GM04503 (cell line): ENCODE results near the gene AMPH.

Experiments used
- DNase-seq: peaks from one replicate; pipeline ENCODE4 v3.0.0-alpha.2; 2012; ENCODE audit warnings: low read depth

AMPH gene

DNA sequence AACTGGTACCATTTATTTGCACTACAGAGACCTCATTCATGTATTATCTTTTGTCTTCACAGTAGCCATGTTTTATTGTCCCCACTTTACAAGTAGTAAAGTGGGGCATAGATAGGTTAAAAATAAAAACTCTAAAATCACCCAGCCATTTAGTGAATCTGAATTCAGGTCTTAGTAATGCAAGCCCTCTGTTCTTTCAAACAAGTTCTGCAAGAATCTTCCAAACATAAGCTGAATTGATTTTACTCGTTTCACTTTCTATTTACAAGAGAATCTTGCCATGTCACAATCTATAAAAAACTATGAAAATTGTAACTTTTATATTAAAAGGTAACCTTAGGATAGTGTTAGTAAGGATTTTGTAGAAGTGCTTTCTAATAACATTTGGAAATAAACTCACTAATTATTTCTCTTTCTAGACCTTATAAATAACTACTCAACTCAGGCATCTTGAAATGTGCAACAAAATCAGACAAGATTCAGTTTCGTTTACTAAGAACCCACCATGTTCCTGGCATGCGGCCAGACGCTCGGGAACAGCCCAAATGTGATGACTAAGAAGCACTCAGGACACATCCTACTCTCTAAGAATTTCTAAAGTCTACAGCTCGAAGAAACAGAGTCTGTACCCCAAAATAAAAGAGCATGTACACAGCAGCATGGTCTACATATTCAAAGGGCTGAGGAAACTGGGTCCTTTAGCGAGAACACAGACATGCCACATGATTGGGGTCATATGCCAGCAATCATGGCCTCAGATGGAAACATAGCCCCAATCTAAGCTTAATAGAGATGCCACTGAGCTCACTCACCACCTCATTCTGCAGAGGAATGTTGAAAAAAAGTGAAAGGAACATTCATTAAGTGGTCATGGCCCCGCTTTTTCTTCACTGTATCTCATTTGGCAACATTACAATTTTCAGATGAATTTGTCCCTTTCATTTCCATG, 167.6 kb downstream of the AMPH start:
- DNase-seq, result no peak

DNA sequence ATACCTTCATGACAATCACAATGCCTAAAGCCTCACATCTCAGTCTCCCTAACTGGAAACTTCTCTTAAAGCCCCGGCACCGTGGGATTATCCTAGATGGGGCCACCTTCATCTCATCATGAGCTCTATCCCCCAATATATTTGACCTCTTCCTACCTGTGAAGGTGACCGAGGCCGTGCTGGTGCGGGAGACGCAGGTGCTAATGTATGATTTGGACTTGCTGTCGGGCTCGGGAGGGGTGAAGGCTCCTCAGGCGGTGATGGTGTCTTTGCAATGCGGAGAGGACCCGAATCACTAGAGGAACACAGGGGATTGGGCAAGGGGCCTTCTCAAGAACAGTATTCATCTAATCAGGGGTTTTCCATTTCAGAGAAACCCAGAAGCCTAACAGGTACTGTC, 168.4 kb downstream of the AMPH start:
- DNase-seq, result no peak

DNA sequence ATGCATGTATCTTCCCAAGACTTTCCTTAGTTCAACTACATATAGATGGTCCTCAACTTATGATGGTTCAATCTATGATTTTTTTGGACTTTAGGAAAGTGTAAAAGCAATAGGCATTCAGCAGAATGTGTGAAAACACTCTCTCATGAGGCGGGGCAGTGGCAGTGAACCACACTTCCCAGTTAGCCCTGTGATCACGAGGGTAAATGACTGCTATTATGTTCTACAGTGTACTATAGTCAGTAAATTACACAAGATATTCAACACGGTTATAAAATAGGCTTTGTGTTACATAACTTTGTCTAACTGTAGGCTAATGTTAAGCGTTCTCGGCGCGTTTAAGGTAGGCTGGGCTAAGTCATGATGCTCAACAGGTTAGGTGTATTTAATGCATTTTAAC, 169.3 kb downstream of the AMPH start:
- no peak for DNase-seq

DNA sequence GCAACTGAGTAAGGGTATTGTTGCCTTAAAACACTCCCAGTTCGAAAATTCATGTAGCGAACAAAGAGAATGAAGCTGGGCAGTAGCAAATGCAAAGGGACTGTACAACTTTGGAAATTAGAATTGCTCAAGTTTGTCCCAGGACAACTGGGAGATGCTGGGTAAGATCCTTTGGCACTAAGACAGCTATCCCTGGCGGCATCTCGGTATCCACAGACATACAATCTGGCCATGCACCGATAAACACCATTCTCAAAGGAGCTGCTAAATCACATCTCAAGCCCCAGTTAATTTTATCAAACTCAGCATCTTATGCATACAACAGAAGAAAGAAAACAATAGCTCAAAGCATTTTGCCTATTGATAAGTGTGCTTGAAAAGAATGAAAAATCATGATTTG, 177.3 kb downstream of the AMPH start:
- DNase-seq, result no peak

DNA sequence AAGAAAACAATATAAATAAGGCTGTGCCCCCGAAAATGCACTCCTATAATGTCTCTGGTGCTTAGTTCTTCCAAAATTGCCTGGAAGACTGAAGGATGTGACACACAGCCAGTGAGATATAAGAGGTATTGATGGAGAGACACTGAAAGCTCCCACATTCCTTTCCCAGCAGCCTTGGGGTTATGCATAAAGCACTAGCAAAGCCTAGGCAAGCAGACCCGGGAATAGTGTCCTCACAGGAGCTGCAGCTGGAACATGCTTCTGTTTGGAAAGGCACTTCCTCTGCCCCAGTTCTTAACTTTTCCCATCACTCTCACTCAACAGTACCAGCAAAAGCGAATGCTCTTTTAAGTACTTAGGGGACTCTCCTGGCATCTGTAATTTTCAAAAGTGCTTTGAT, 178.0 kb downstream of the AMPH start:
- no peak for DNase-seq

DNA sequence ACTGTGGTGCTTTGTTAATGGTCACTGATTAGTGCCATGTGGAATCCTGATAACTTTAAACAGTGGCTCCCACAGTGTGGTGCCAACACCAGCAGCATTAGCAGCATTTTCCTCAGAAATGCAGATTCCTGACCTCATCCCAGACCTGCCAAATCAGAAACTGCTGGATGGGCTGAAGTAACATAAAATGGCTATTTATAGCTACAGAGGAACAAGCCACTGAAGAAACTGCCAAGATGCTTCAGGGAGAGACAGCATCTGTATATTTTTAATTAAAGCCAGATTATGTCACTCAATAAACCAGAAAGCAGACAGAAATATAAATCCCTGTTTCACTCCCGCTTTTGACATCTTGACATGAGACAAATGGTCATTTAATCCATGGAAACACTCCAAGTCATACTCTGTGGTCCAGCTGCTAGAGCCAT, 178.5 kb downstream of the AMPH start:
- DNase-seq, result peak; percentile 70

DNA sequence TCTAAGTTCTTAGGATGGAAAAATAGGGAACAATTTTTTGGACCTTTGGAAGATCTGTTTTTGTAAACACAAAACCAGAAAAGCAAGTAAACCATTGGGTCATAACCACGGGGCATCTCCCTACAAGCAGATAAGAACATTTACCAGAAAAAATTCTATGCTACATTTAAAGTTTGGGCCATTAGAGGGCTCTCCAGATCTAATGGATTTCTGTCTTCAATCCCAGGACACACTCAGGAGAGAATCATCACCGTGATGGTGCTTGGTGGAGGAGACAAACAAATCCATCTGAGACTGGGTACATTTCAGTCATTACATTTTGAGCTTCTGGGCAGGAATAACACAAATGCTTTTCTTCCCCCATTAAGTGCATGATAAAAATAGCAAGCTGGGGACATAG, 179.3 kb downstream of the AMPH start:
- DNase-seq, result no peak

- no peak for DNase-seq
These were observed 182.5 kb downstream of the AMPH start for GRCh38 chr7:38448584-38449234.

GRCh38 chr7:38448054-38448453, 183.1 kb downstream of the AMPH start:
- DNase-seq, result no peak

- DNase-seq, result no peak
These were observed 192.2 kb downstream of the AMPH start for GRCh38 chr7:38438970-38439369.

DNA sequence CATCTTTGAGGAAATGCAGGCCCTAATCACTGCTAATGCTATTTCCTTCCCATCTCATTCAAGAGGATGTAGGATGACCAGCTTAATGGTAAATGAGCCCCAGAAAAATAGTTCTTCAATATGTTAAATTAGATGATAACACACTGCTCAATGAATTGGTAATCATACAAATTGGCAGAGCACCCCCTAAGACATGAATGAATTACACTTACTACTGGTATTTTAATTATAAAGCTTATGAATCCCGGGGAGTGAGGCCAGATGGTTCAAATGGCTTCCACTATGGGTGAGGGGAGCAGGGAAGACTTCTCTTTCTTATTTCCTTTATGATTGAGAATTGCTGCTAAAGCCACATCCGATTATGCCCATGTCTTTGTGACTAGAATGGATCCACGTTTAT, 198.5 kb downstream of the AMPH start:
- no peak for DNase-seq

- DNase-seq, result no peak
These were observed 199.1 kb downstream of the AMPH start for GRCh38 chr7:38432080-38432479.

DNA sequence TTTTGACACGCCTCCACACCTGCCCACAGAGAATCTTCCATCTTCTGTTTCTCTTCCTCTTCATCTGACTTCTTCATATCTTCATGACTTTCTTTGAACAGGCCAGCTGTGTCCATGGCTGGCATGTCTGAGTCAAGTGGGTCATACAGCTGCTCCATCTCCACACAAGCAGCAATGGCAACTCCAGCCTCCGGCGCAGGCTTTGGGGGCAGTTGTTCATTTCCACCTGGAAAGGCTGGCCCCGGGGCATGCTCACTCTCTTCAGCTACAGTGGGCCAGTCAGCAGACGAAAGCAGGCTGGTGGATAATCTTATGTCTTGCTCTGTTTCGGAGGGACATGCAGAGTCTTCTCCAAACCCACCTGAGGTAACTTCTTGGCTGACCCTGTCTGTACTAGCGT, 202.1 kb downstream of the AMPH start:
- no peak for DNase-seq

- DNase-seq, result peak; percentile 32
These were observed 203.1 kb downstream of the AMPH start for GRCh38 chr7:38428041-38428440.

- DNase-seq, result no peak
These were observed 203.8 kb downstream of the AMPH start for GRCh38 chr7:38427279-38427955.

- DNase-seq, result no peak
These were observed 205.7 kb downstream of the AMPH start for GRCh38 chr7:38425509-38425908.

DNA sequence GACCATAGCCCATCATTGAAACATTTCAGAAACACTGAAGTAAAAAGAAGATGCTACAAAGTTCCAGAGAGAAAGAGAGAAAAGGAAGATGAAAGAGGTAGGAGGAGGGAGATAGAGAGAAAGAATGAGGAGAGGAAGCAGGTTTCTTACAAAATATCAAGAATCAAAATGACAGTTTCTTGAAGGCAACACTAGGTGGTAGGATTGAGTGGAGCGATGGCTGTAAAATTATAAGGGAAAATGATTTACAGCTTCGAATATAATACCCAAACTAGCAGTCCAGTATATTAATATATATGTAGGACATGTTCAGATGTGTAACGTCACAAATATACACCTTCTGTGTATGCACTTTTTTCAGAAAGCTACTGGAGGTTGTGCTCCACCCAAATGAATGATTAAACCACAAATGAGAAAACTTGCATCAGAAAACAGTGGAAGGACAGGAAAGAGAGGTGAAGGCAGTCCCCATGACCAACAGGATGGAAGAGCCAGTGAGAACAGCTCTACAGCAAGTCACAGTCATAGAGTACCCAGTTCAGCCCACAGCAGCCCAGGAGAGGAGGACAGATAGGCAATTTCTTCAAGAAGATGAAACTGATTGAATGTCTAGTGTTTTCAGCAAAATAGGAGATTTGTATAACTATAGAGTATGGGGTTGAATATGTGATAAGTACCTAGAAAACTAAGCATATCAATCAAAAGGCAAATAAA, 206.3 kb downstream of the AMPH start:
- DNase-seq, result no peak

GRCh38 chr7:38413784-38414183, 217.4 kb downstream of the AMPH start:
- DNase-seq, result no peak

GRCh38 chr7:38411404-38411803, 219.8 kb downstream of the AMPH start:
- DNase-seq, result no peak

DNA sequence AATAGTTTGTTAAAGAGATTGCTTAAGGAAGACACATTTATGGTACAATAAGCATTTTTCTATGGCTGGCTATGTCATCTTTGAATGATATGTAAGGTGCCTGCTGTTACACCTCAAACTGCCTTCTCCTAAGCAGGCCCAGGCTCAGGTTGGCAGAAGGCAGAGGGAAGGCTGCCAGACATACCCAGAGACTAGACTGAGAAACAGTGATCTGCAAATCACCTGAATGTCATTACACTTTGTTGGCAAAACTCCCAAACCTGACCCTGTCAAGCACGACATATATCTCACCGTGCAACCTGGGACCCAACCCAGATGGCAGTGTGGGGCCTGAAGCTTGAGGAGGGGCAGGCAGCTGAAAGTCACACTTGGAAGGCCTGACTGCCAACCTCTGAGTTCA, 221.1 kb downstream of the AMPH start:
- DNase-seq, result no peak

GRCh38 chr7:38409531-38409930, 221.6 kb downstream of the AMPH start:
- DNase-seq, result no peak

DNA sequence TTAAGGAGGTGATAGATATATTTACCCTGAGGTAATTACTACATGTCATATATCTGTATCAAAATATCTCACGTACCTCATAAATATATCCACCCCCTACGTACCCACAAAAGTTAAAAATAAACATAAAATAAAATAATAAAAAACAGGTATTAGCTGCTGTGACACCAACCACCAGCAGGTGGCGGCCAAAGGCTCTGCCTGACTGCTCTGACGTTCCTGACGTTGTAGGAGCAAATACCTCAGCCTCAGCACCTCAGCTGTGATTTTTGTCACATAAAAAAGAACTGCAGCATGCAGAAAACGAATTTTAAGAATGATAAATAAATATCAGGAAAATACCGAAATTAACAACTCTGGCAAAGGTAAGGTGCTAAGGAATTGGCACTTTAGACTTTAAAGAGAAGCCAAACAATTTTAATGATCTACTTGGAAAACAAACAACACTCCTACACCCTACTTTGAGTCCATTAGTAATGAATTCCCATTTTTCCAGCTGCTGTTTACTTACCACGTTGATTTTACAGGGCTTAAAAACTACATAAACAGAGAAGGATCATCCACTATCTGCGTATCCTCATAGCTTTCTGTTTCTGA, 232.3 kb downstream of the AMPH start:
- DNase-seq, result no peak
